Spleen (tissue), 7 donors: Measurements from ENCODE around the gene RNASET2.

Experiments
- POLR2A ChIP-seq, 3 donors: fragments of 450-650 bp; IDR thresholded peaks; one replicate each; pipeline ENCODE4 v1.5.1; 2017; ENCODE audit warnings: antibody characterized with exemption in 3 of 3, mild to moderate bottlenecking in 1 of 3
- TF ChIP-seq, protein P1 (sequence below), 11 experiments: fragments of 200-600 bp in 7 of 11; fragments of 450-650 bp in 4 of 11; sonication (generic) in 4 of 11; IDR thresholded peaks in 8 of 11; conservative IDR thresholded peaks in 3 of 11; 1 replicate in 7 of 11; 2 replicates in 4 of 11; pipeline versions ENCODE4 v1.4.0 to v1.8.0; 2016 to 2021; ENCODE audit warnings: antibody characterized with exemption in 11 of 11, inconsistent platforms in 4 of 11, mild to moderate bottlenecking in 1 of 11
- donor health status: DM: no; HTN: no; CAD: no; lungs with moderate emphysema.
- donor health status: DM: no; HTN: no; CAD: no.
- donor health status: DM: no; HTN: no; CAD: no.

DNA sequence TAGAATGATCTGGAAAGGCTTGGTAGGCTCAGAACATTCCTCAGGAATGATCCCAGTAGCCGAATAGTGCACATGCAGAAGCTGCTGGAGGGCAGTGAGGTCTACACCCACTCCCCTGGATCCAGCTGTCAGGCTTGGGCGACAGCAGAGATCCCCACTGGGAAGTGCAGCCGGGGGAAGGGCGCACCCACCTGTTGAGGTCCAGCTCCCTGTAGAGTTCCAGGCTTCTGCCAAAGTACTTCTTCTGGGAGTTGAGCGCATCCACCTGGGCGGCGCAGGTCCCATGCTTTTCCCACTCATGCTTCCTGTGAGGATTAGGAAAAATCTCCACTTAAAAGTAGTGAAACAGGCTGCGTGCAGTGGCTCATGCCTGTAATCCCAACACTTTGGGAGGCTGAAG lies 17.6 kb downstream of the RNASET2 start:
- TF ChIP-seq, protein P1, sequence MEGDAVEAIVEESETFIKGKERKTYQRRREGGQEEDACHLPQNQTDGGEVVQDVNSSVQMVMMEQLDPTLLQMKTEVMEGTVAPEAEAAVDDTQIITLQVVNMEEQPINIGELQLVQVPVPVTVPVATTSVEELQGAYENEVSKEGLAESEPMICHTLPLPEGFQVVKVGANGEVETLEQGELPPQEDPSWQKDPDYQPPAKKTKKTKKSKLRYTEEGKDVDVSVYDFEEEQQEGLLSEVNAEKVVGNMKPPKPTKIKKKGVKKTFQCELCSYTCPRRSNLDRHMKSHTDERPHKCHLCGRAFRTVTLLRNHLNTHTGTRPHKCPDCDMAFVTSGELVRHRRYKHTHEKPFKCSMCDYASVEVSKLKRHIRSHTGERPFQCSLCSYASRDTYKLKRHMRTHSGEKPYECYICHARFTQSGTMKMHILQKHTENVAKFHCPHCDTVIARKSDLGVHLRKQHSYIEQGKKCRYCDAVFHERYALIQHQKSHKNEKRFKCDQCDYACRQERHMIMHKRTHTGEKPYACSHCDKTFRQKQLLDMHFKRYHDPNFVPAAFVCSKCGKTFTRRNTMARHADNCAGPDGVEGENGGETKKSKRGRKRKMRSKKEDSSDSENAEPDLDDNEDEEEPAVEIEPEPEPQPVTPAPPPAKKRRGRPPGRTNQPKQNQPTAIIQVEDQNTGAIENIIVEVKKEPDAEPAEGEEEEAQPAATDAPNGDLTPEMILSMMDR (IDR thresholded peaks at IDR 0.05 in 8 of 11, conservative IDR thresholded peaks at IDR 0.05 in 3 of 11): no peak
- no peak for TF ChIP-seq POLR2A (IDR thresholded peaks at IDR 0.05)
